Uterus (tissue), 2 donors: ENCODE data around the gene GSE1.

Source experiments
- CTCF ChIP-seq, 4 experiments: fragments of 200-600 bp in 2 of 4; fragments of 450-650 bp in 2 of 4; sonication (generic) in 2 of 4; IDR thresholded peaks; one replicate each; pipeline ENCODE4 v1.5.1; 2016 to 2019; ENCODE audit warnings: antibody characterized with exemption in 4 of 4, mild to moderate bottlenecking in 2 of 4, moderate library complexity in 1 of 4
- POLR2A ChIP-seq, 2 donors: fragments of 450-650 bp; IDR thresholded peaks; one replicate each; pipeline ENCODE4 v1.6.1; 2016; ENCODE audit warnings: antibody characterized with exemption in 2 of 2, mild to moderate bottlenecking in 1 of 2, moderate library complexity in 1 of 2

GRCh38 chr16:85690469-85691064, 77.4 kb downstream of the GSE1 start:
- TF ChIP-seq POLR2A (IDR thresholded peaks at IDR 0.05) (no peak), CTCF (IDR thresholded peaks at IDR 0.05) (no peak)
